ENCODE measurements around the gene IL2RA.
"Not testable (repeated sequence)": the region's sequence is repeated elsewhere in the genome, so short reads cannot be mapped to it uniquely, and the experiment has no call there.

Gene IL2RA

DNA sequence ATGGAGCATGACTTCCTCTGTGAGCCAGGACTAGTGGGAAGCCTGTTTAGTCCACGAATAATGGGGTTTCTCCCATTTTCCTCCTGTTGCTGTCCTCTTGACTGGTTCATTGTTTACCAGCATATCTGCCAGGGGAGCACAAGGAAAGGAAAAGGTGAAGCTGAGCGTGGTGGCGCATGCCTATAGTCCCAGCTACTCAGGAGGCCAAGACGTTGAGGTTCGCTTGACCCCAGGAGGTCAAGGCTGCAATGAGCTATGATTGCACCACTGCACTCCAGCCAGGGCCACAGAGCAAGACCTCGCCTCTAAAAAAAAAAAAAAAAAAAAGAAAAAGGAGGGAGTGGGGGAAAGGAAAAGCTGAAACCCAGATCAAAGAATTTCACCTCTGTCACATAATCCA is 5.8 kb upstream of the IL2RA start:
- Histone ChIP-seq H3K27ac (no peak overlapping the region), H3K27me3 (ENCODE audit: insufficient read depth, low read depth) (peaks cover 3% of the 10 kb centered on the region; the same call in 1 of the 2 replicates), H3K9ac (no peak overlapping the region), H3K4me3 (IDR thresholded peaks at IDR 0.05; ENCODE audit: insufficient read depth, low read depth, low read length) (no peak overlapping the region), H3K4me2 (no peak overlapping the region), H2AFZ (ENCODE audit: low read depth) (no peak overlapping the region), H3K4me1 (ENCODE audit: low read depth, poor library complexity, severe bottlenecking) (no peaks in the 10 kb centered on the region), H3K79me2 (ENCODE audit: insufficient read depth, low read depth) (no peaks in the 10 kb centered on the region), H4K20me1 (ENCODE audit: insufficient read depth) (no peaks in the 10 kb centered on the region), H3K36me3 (ENCODE audit: insufficient read depth) (no peaks in the 10 kb centered on the region)
- TF ChIP-seq, protein P1, sequence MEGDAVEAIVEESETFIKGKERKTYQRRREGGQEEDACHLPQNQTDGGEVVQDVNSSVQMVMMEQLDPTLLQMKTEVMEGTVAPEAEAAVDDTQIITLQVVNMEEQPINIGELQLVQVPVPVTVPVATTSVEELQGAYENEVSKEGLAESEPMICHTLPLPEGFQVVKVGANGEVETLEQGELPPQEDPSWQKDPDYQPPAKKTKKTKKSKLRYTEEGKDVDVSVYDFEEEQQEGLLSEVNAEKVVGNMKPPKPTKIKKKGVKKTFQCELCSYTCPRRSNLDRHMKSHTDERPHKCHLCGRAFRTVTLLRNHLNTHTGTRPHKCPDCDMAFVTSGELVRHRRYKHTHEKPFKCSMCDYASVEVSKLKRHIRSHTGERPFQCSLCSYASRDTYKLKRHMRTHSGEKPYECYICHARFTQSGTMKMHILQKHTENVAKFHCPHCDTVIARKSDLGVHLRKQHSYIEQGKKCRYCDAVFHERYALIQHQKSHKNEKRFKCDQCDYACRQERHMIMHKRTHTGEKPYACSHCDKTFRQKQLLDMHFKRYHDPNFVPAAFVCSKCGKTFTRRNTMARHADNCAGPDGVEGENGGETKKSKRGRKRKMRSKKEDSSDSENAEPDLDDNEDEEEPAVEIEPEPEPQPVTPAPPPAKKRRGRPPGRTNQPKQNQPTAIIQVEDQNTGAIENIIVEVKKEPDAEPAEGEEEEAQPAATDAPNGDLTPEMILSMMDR (conservative IDR thresholded peaks at IDR 0.05; ENCODE audit: low read depth, low read length): no peak

DNA sequence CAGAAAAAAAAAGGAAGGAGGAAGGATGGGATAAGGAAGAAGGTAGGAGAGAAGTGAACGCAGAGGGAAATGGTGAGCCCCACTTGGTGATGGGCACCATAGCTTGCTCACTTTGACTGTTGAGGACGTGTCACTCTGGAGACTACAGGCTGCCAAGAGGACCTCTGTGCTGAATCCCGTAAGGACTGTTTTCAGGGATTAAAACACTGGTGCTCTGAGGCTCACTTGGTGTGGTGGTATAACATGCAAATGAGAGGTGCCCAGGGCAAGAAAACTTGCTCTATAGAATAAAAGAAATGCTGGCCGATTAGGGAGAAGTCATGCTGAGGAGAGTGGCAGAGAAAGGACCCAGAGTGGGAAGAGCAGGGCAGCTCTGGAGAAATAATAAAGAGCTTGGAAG is 5.3 kb upstream of the IL2RA start:
- no peak overlapping the region for H3K27ac ChIP-seq
- no peaks in the 10 kb centered on the region for H3K36me3 ChIP-seq (ENCODE audit: insufficient read depth)
- H2AFZ ChIP-seq (ENCODE audit: low read depth): no peak overlapping the region
- peaks cover 3% of the 10 kb centered on the region; the same call in 1 of the 2 replicates for H3K27me3 ChIP-seq (ENCODE audit: insufficient read depth, low read depth)
- no peak overlapping the region for H3K9ac ChIP-seq
- H3K79me2 ChIP-seq (ENCODE audit: insufficient read depth, low read depth): no peaks in the 10 kb centered on the region
- TF ChIP-seq, protein P1 (conservative IDR thresholded peaks at IDR 0.05; ENCODE audit: low read depth, low read length): no peak
- H3K4me3 ChIP-seq (IDR thresholded peaks at IDR 0.05; ENCODE audit: insufficient read depth, low read depth, low read length): no peak overlapping the region
- H3K4me1 ChIP-seq (ENCODE audit: low read depth, poor library complexity, severe bottlenecking): no peaks in the 10 kb centered on the region
- H4K20me1 ChIP-seq (ENCODE audit: insufficient read depth): no peaks in the 10 kb centered on the region
- no peak overlapping the region for H3K4me2 ChIP-seq

DNA sequence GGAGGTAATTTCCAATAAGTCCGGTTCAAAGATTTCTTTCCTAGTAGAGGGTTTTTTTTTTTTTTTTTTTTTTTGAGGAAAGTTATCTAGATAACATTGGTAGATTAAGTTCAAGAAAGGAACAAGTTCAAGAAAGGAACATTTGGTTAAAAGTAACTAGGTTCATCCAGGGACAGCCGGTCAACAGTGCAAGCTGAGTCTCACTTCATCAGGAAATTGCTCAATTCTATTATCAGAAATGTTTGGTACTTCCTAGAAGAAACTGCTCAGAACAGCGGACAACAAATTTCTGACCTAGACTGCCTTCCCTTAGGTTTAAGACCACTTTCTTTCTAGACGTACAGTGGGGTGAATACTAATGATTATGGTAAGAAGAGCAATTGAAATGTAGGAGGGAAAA is 3.7 kb upstream of the IL2RA start:
- no peaks in the 10 kb centered on the region for H4K20me1 ChIP-seq (ENCODE audit: insufficient read depth)
- no peak overlapping the region for H2AFZ ChIP-seq (ENCODE audit: low read depth)

DNA sequence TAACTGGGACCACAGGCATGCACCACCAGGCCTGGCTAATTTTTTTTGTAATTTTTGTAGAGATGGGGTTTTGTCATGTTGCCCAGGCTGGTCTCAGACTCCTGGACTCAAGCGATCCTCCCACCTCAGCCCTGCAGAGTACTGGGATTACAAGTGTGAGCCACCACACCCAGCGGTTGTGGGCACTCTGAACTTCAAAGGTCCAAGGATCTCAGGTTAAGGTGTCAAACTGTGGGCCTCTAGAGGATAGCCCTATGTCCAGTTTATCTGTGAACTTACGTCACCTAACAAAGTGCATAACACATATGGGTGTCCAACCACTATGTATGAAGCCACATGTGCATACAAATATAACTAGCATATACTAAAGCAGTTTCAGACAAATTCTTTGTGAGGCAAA is 3.2 kb upstream of the IL2RA start:
- peaks cover 3% of the 10 kb centered on the region; the same call in 1 of the 2 replicates for H3K27me3 ChIP-seq (ENCODE audit: insufficient read depth, low read depth)
- no peak overlapping the region for H3K4me2 ChIP-seq
- no peaks in the 10 kb centered on the region for H3K36me3 ChIP-seq (ENCODE audit: insufficient read depth)
- no peaks in the 10 kb centered on the region for H3K79me2 ChIP-seq (ENCODE audit: insufficient read depth, low read depth)
- no peak overlapping the region for H2AFZ ChIP-seq (ENCODE audit: low read depth)
- H4K20me1 ChIP-seq (ENCODE audit: insufficient read depth): no peaks in the 10 kb centered on the region
- no peak overlapping the region for H3K27ac ChIP-seq
- H3K4me1 ChIP-seq (ENCODE audit: low read depth, poor library complexity, severe bottlenecking): no peaks in the 10 kb centered on the region
- TF ChIP-seq, protein P1 (conservative IDR thresholded peaks at IDR 0.05; ENCODE audit: low read depth, low read length): no peak
- H3K4me3 ChIP-seq (IDR thresholded peaks at IDR 0.05; ENCODE audit: insufficient read depth, low read depth, low read length): no peak overlapping the region
- no peak overlapping the region for H3K9ac ChIP-seq

More for the DNA sequence above, 3.7 kb upstream of the IL2RA start:
- H3K27me3 ChIP-seq (ENCODE audit: insufficient read depth, low read depth): peaks cover 3% of the 10 kb centered on the region; the same call in 1 of the 2 replicates
- H3K27ac ChIP-seq: no peak overlapping the region
- TF ChIP-seq, protein P1 (conservative IDR thresholded peaks at IDR 0.05; ENCODE audit: low read depth, low read length): no peak
- no peaks in the 10 kb centered on the region for H3K79me2 ChIP-seq (ENCODE audit: insufficient read depth, low read depth)
- no peak overlapping the region for H3K4me3 ChIP-seq (IDR thresholded peaks at IDR 0.05; ENCODE audit: insufficient read depth, low read depth, low read length)
- H3K9ac ChIP-seq: no peak overlapping the region
- H3K36me3 ChIP-seq (ENCODE audit: insufficient read depth): no peaks in the 10 kb centered on the region
- H3K4me2 ChIP-seq: no peak overlapping the region
- H3K4me1 ChIP-seq (ENCODE audit: low read depth, poor library complexity, severe bottlenecking): no peaks in the 10 kb centered on the region

DNA sequence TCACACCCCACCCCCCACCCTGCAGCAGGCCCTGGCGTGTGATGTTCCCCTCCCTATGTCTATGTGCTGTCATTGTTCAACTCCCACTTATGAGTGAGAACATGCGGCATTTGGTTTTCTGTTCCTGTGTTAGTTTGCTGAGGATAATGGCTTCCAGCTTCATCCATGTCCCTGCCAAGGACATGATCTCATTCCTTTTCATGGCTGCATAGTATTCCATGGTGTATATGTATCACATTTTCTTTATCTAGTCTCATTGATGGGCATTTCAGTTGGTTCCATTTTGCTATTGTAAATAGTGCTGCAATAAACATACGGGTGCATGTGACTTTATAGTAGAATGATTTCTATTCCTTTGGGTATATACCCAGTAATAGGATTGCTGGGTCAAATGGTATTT is 2.6 kb upstream of the IL2RA start:
- not testable (repeated sequence) for H4K20me1 ChIP-seq (ENCODE audit: insufficient read depth); H3K4me2 ChIP-seq; H3K79me2 ChIP-seq (ENCODE audit: insufficient read depth, low read depth); H2AFZ ChIP-seq (ENCODE audit: low read depth); H3K4me1 ChIP-seq (ENCODE audit: low read depth, poor library complexity, severe bottlenecking); H3K9ac ChIP-seq; H3K27ac ChIP-seq; H3K27me3 ChIP-seq (ENCODE audit: insufficient read depth, low read depth); H3K36me3 ChIP-seq (ENCODE audit: insufficient read depth); H3K4me3 ChIP-seq (IDR thresholded peaks at IDR 0.05; ENCODE audit: insufficient read depth, low read depth, low read length)

All from KMS-11 (cell line).